Skin of body (tissue), 2 donors: Measurements from ENCODE around the gene RBM33. TPM values are rescaled to one million over a fixed set of nuclear protein-coding genes. Genes with fewer than 3 reads are reported as not detected.

ENCODE experiments used
- DNase-seq: peaks from one replicate; lab custom pipeline; 2025; lab: John Stamatoyannopoulos, UW
- total RNA-seq: library from RNA; depleted of rRNA; stranded (reverse); fragments of >200 nt; gene quantifications from one replicate; pipeline ENCODE4 v1.2.3, GENCODE V29; 2014

RBM33 gene
- total RNA-seq, 1 donor from 2014 or later, result 50.4 TPM

- DNase-seq, result no peak
Observed at GRCh38 chr7:155692317-155692716, 47.9 kb downstream of the RBM33 start.

GRCh38 chr7:155693826-155694225 lies 49.4 kb downstream of the RBM33 start:
- no peak for DNase-seq

- no peak for DNase-seq
Observed at GRCh38 chr7:155694851-155695250, 50.4 kb downstream of the RBM33 start.

DNA sequence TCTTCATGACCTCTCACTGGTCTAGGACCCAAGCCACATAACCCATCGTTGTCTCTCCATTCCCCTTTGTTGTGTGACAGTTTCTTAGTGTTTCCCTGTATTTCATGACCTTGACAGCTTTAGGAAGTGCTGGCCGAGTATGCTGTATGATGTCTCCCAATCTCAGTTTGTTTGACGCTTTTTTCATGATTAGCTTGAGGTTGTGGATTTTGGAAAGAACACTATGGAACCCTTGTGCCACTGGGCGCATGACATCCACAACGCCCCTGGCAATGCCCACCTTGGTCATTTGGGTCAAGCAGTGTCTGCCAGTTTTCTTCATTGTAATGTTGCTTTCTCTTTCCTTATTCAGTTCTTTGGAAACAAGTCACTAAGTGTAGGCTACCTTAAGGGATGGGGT lies 52.3 kb downstream of the RBM33 start:
- DNase-seq, result no peak

DNA sequence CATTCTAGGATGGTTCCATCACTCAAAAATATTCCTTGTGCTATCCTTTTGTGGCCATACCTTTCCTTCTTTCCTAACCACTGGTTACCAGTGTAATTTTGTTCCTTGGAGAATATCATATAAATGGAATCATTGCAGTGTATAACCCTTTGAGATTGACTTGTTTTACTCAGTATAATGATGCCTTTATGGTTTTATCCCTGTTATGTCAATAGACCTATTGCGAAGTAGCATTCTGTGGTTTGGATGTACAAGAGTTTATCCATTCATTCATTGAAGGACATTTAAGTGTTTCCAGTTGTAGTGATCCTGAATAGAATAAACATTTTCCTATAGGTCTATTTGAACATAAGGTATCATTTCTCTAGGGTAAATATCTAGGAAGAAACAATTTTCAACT lies 54.2 kb downstream of the RBM33 start:
- no peak for DNase-seq

GRCh38 chr7:155699180-155699579 lies 54.7 kb downstream of the RBM33 start:
- DNase-seq, result no peak

DNA sequence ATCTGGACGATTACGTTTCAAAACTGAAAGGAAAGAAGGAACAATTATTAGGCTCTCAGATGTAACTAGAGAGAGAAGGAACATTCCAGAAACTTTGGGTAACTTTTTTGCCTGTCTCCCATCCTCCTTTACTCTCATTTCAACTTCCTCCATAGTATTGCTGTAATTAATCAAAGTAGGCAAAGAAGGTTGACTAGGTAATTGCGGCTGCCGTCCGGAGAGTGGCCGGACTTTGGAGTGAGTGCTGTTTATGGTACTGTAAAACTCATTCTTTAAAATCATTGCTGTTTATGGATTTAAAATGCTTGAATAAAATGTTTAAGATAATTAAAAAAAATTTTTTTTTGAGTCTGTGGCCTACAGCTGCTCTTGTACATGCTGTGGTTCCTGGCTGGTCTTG lies 56.4 kb downstream of the RBM33 start:
- no peak for DNase-seq

DNA sequence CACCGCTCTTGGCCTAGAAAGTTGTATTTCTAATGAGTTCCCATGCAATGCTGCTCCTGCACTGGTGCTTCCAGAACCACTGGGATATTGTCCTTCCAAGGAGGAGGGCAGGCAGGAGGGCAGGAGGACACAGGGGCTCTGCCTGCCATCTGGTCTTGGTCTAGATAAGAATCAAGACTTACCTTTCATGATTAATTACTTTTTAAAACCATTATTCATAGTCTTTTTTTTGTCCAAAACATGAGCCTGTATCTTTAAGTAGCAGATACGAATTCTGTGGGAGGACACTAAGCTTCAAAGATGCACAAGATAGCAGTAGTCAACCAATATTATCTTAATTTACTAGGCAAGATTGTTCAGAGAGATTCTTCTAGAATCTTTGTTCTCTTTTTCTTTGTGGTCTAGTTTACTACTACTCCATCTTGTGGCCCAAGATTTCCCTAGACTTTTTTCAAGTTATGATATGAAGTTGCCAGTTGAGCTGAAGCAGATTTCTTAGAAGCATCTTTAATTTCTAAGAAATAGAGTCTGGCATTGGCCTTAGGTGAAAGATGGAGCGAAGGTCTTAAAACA lies 57.6 kb downstream of the RBM33 start:
- no peak for DNase-seq

- DNase-seq, result no peak
Observed at GRCh38 chr7:155702616-155703015, 58.2 kb downstream of the RBM33 start.

- no peak for DNase-seq
Observed at GRCh38 chr7:155705623-155706360, 61.3 kb downstream of the RBM33 start.

GRCh38 chr7:155706376-155706775 lies 61.9 kb downstream of the RBM33 start:
- DNase-seq, result no peak

DNA sequence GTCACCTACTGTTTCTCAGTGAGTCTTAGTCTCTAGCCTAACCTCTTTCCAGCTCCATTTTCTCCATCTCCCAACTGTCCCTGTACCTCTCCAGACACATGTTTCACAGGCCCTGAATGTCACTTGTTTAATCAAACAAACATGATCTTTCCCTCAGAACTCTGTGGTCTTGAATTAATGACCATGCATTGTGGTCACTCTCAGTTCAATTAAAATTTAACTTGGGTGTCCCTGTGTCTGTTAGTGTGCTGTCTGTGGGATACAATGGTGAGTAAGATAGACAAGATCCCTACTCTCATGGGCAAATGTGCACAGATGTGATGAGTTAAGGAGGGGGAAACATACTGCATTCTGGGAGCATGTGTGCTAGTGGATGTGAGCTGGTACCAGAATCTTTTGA lies 65.0 kb downstream of the RBM33 start:
- DNase-seq, result no peak

DNA sequence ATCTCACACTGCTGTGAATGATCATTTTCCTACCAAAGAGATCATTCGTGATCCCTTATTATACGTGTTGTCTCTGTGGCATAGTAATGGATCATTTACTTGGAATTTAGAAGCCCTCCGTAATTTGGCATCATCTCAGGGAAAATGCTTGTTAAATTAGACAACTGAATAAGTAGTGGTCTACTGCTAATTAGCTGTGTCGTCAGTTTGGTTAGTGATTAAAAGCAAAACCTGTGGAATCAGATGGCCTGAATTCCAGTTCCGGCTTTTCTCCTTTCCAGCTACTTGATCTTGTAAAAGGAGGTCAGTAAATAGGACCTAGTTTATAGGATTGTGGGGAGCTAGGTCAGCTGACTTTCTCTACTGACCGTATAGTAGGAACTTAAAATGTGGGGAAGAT lies 65.6 kb downstream of the RBM33 start:
- no peak for DNase-seq

GRCh38 chr7:155710530-155710929 lies 66.1 kb downstream of the RBM33 start:
- DNase-seq, result no peak

GRCh38 chr7:155711081-155711480 lies 66.6 kb downstream of the RBM33 start:
- DNase-seq, result no peak

GRCh38 chr7:155713384-155713783 lies 68.9 kb downstream of the RBM33 start:
- no peak for DNase-seq

GRCh38 chr7:155714702-155715101 lies 70.2 kb downstream of the RBM33 start:
- DNase-seq, result no peak

GRCh38 chr7:155715111-155715805 lies 70.8 kb downstream of the RBM33 start:
- DNase-seq, result no peak

DNA sequence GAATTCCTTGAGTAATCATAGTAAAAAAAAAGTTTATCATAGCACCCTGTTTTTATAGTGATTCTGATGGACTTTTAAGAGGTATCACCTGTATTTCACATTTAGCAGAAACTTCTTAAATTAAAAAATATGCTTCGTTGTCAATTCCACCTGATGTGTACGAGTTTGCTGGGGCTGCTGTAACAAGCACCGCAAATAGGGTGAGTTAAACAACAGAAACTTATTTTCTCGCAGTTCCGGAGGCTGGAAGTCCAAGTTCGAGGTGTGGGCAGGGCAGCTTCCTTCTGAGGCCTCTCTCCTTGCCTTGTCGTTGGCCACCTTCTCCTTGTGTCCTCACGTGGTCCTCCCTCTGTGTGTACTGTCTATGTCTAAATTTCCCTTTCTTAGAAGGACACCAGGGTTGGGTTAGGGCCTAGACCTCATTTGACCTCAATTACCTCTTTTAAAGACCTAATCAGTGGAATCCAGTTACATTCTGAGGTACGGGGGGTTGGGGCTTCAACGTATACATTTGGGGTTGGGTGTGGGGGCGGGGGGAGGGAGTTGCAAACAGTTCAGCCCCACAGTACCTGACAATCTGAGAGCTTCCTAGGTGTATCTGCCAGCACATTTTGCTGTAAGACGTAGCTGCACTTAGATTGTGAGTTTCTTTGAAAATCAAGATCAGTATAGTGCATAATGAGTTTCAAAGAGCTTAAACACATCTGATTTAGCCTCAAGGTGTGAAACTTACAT lies 72.7 kb downstream of the RBM33 start:
- DNase-seq, result no peak

DNA sequence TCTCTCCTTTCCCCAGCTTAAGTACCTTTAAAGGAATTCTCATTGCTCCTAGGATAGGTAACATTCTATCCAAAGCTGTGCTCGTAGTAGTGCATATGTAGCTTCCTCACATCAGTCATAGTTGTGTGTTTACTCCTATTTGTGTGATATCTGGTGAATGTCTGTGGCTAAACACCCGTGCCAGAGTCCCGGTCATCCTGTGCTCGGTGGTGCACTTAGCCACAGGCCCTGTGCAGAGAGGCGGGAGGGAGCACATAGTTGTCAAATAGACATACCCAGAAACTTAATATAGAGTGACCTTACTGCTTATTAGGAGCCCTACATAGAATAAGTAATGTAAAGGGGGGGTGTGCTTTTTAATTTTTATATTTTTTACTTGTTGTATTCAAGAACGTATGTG lies 76.6 kb downstream of the RBM33 start:
- no peak for DNase-seq

- no peak for DNase-seq
Observed at GRCh38 chr7:155722118-155722517, 77.7 kb downstream of the RBM33 start.

DNA sequence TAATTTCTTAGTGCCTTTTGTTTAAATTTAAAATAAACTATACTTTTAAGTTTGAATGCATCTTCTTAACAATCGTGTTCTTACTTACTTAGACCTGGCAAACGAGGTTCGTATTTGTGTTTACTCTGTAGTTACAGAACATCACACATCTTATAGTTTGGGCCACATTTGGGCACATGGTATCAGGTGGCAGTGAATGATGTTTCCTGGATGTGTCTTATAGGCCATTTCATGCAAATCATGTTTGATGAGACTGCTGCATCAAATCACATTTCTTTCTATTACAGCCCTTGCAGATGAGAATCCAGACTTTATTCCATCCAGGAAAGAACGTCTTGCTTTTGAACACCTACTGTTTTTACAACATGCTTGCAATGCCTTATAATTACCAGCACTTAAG lies 78.5 kb downstream of the RBM33 start:
- DNase-seq, result no peak
